ENCODE results near the gene FAT3. TPM values are rescaled to one million over a fixed set of nuclear protein-coding genes. Genes with fewer than 3 reads are reported as not detected.

Gene FAT3
- total RNA-seq, 2 experiments from 2014 or later, result not detected

- H3K36me3 ChIP-seq (ENCODE audit: insufficient read depth, low read length), result no peaks in the 10 kb centered on the region
- no peak overlapping the region for H3K4me2 ChIP-seq (ENCODE audit: low read length)
- no TSS peak for BruUV-seq (replicated peaks)
- H2AFZ ChIP-seq (ENCODE audit: low read length), result no peak overlapping the region
- H3K4me1 ChIP-seq (ENCODE audit: insufficient read depth, low read length, poor library complexity, severe bottlenecking), result no peaks in the 10 kb centered on the region
- DNase-seq (ENCODE audit: low spot score), result no peak
- TF ChIP-seq CTCF (conservative IDR thresholded peaks at IDR 0.05; ENCODE audit: low read length) (no peak), EZH2phosphoT487 (IDR thresholded peaks at IDR 0.05; ENCODE audit: borderline replicate concordance, low read depth, low read length) (no peak)
- no peaks in the 10 kb centered on the region for H3K79me2 ChIP-seq (ENCODE audit: insufficient read depth, low read depth, low read length)
- no peaks in the 10 kb centered on the region for H3K9me3 ChIP-seq (ENCODE audit: low read length)
- H3K27ac ChIP-seq (ENCODE audit: low read depth, low read length, poor library complexity, severe bottlenecking), result no peak overlapping the region
- ChIA-PET POLR2A (no interaction called here), CTCF (ENCODE audit: unreplicated experiment) (no interaction called here)
- no peaks in the 10 kb centered on the region for H3K9me2 ChIP-seq (ENCODE audit: insufficient read depth, low read length)
- no peaks in the 10 kb centered on the region for H4K20me1 ChIP-seq (ENCODE audit: insufficient read depth, low read length)
- intact Hi-C loops (cut with micrococcal nuclease; ENCODE audit: unreplicated experiment), result no loop called here
- H3K4me3 ChIP-seq (ENCODE audit: low read depth, low read length, poor library complexity, severe bottlenecking), result no peak overlapping the region
These were observed 3.6 kb downstream of the FAT3 start for GRCh38 chr11:92227959-92228935.

GRCh38 chr11:92236856-92237255 lies 12.2 kb downstream of the FAT3 start:
- DNase-seq (ENCODE audit: low spot score), result no peak

More at GRCh38 chr11:92236856-92237255, 12.2 kb downstream of the FAT3 start:
- ChIA-PET CTCF (ENCODE audit: unreplicated experiment) (no interaction called here), POLR2A (interaction anchor here (0.7 kb wide), 1 partner anchor 1597 kb away, joined by 4 read pairs; no protein-coding TSS in a partner anchor)
- Histone ChIP-seq H3K36me3 (ENCODE audit: insufficient read depth, low read length) (no peaks in the 10 kb centered on the region), H3K9me3 (ENCODE audit: low read length) (no peaks in the 10 kb centered on the region), H3K4me1 (ENCODE audit: insufficient read depth, low read length, poor library complexity, severe bottlenecking) (no peaks in the 10 kb centered on the region), H2AFZ (ENCODE audit: low read length) (no peak overlapping the region), H3K79me2 (ENCODE audit: insufficient read depth, low read depth, low read length) (no peaks in the 10 kb centered on the region), H3K4me3 (ENCODE audit: low read depth, low read length, poor library complexity, severe bottlenecking) (no peak overlapping the region), H3K9me2 (ENCODE audit: insufficient read depth, low read length) (no peaks in the 10 kb centered on the region), H3K4me2 (ENCODE audit: low read length) (no peak overlapping the region), H3K27ac (ENCODE audit: low read depth, low read length, poor library complexity, severe bottlenecking) (no peak overlapping the region), H4K20me1 (ENCODE audit: insufficient read depth, low read length) (no peaks in the 10 kb centered on the region)
- intact Hi-C loops (cut with micrococcal nuclease; ENCODE audit: unreplicated experiment), result no loop called here
- BruUV-seq (replicated peaks), result no TSS peak
- TF ChIP-seq CTCF (conservative IDR thresholded peaks at IDR 0.05; ENCODE audit: low read length) (no peak), EZH2phosphoT487 (IDR thresholded peaks at IDR 0.05; ENCODE audit: borderline replicate concordance, low read depth, low read length) (no peak)

Data from OCI-LY7 (cell line).